Stimulated activated CD4-positive, alpha-beta T cell treated with anti-CD3 and anti-CD28 coated beads, Interleukin-4, amount 100 ng/mL, for 24 hours (primary cell): ENCODE results near the gene DNM3.

Experiments used
- DNase-seq: peaks from one replicate; pipeline ENCODE4 v3.0.0-alpha.2; 2020

Gene DNM3

DNA sequence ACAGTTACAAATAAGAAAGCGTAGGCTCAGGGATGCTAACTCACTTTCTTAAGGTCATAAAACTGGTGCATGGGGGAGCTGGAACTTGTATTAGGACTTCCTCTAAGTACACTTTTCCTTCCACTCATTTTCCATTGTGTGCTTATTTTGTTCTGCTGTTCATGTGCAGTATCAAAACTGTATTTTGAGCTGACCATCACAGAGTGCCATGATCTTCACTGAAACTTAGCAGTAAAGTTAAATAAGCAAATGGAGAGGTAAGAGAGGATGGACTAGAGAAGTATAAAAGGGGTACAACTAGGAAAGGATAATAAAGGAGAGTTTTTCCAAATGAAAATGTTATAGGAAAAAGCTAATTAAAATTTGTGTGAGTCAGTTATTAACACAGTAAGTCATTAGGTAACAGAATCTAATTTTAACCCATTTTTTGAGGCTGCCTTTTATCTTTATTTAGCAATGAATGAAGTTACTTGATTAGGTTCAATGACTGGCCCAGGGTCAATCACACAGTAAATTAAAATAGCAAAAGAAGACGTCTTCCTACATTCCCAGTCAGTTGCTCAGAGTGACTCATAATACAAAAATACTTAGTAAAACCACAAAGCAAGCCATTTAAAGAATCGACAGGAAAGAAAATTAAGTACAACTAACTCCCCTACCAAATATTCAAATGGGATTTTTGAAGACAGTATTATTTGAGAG is 413.4 kb downstream of the DNM3 start:
- DNase-seq = no peak

DNA sequence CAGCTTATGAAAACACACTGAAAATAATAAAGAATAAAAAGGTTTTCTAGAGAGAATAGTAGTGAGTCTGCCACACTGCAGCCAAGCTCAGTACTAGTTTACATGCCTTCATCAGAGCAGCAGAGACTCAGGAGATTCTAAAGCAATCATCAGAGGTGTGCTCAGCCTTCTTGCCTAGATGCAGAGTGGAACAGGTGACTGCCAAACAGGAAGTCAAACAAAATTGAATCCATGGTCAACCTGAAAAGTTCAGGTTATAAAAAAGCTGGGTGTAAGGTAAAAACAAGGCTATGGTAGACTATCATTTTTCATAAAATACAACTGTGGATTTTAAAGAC is 413.9 kb downstream of the DNM3 start:
- no peak for DNase-seq

DNA sequence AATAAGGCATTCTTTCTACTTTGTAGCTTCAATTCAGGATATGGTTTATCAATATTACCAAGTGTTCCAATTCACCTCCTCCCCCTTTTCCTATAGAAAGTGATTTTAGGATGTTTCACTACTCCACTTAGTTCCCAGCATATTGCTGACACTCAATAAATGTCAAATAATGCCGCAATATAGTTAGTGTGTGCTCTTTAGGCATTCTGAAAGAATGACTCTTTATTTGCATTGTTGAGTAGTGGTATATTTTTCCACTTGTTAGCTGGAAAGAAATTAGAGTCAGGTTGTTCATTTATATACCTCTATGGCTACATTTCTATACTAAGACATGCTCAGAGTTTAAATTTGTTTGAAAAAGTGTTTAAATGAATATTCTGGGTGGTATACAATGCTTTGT is 424.6 kb downstream of the DNM3 start:
- DNase-seq = no peak

DNA sequence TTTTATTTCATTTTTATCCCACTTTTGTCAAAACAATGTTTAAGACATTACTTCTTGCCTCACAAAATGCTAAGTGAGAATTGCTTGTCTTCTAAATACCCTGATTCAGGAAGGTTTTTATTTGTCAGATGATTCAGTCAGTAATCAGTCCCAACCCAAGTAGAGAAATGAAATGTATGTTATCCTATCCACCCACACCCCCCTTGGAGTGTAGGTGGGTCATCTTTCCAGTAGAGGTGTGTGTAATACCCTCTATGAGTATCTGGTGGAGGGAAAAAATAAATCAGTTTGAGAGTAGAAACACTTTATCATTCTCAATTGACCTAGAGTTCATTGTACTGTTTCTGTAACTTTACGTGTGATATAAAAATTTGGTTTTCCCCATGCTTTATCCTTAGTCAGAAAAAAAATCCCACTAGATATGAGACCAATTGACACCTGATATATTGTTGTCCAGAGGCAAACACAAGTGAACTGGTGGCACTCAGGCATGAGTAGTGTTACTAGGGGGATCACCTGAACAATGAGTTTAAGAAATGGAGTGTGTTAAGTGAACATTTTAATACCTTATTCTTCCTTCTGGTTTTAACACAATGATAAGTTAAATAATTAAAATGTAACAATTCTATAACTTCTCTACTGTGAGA is 425.4 kb downstream of the DNM3 start:
- DNase-seq = peak; percentile 67

DNA sequence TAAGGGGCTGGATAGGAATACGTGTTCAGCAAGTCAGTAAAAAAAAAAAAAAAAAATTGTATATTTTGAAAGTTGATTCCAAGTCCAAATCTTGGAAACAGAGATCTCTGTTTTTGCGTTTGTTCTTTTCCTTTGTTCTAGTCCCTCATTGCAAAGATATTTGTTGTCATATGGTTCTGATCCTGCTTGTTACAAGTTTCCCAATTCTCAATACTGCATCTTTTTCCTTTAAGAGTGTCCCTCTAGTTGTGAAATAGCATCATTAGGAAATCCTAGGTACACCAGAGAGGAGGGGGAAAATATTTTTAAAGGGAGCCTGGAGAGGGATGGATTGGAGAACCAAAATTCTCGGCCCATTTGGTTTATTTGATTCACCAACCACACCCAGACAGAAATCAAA is 426.9 kb downstream of the DNM3 start:
- DNase-seq = no peak

DNA sequence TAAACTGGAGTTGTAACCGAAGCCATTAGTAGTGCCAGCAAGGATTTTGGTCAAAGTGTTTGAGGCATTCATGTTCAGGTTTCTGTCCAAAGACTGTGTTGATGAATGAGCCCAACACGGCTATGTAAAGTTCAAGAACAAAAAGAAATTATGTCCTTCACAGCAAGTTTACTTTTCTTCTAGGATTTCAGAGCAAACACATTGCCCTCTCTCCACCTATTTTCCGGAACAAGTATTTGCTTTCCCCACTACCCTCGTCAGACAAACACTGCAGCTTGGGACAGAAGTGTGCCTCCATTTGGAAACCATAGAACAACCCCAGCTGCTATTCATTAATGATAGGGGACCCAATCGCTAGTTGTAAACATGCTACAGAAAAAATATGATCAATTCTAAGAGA is 427.8 kb downstream of the DNM3 start:
- no peak for DNase-seq

DNA sequence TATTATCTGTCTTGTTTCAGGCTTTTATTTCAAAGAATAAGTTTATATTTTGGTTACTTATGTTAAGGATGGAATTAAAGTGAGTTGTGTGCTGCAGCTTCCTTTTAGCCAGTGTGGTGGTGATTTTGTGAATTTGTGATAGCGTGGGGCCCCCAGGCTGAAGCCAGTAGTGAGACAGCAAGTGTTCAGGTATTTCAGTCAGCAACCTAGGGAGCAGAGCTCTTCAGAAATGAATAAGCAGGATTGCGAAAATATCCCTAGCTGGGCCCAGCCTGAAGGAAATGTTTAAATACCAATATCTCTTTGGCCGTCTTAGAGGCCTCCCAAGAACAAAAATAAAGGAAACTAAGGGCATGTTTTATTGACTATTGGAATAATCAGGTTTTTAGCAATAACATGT is 428.3 kb downstream of the DNM3 start:
- no peak for DNase-seq

DNA sequence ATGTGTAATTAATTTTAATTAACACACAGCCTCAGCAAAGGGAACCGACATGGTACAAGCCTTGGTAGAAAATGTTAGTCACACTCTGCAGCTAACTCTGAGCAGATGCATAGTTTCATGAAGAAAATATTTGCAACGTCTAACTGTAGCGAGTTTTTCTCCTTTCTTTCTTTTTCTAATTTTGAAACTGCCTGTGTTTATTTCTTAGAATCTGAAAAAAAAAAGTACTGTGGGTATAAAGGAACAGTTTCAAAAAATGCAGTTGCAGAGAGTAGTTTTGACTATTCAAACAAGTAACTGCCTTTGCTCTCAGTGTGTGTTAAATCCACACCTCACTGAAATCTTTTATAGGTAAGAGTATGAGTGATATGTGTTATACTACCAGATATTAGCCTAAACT is 429.3 kb downstream of the DNM3 start:
- DNase-seq = no peak

DNA sequence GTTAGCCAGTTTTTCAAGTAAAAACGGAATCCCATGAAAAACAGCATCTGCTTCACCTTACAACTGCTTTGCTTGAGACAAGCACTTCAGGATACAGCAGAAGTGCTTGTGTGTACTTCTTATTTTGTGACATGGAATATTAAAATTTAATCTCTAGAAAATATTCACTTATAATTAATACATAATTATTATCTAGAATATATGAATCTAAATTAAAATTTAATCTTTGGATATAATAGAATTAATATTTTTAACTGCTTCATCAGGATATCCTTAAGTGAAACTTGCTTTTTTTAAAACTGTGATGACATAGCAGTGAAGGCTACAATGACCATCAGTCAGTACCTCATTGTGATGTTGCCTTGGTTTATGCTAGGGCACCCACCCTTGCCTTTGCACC is 430.8 kb downstream of the DNM3 start:
- DNase-seq = no peak

DNA sequence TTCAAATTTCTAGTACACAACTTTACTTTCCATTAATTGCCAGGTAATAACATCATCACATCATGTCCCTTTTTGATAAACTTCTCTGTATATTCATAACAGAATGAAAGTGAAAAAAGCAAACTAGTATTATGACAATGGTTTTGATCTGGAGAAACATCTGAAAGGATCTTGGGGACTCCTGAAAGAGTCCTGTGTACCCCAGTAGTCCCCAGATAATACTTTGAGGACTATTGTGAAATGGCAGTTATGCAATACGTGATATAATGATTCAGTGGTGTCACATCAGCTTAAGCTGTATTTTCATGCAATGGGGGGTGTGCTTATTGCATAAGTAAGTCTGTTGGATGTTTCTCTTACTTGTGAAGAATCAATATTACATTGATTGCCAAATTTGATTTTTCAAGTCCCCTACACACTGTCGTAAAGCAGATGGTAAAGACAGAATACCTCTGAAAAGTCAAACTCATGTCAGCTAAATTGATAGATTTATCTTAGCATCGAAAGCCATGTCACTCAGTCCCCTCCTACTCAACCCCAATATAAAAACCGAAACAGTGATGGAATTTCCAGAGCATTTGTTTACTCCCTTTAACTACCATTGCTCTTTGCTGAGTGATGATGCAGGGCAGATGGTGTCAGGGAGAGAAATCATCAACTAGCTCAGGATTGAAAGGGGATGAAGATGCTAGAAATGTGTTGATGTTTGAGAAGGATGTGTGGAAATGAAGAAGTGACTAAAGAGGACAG is 432.5 kb downstream of the DNM3 start:
- peak; percentile 12 for DNase-seq

DNA sequence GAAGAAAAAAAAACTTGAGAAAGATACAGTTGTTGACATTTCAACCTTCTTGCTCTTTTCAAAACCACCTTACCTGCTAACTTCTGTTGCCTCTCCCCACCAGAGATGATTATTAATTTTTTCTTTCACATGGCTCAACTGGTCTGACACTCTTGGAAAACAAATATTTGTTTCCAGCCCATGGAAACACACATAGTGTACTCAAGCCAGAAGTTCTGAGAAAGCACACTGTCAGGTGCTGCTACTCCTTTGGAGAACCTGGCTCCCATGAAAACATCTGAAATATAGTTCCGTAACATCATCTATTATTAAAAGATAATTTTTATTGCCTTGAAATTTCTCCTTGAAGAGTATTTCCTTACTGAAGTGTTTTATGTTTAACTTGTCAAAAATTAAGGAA is 434.2 kb downstream of the DNM3 start:
- DNase-seq = no peak

DNA sequence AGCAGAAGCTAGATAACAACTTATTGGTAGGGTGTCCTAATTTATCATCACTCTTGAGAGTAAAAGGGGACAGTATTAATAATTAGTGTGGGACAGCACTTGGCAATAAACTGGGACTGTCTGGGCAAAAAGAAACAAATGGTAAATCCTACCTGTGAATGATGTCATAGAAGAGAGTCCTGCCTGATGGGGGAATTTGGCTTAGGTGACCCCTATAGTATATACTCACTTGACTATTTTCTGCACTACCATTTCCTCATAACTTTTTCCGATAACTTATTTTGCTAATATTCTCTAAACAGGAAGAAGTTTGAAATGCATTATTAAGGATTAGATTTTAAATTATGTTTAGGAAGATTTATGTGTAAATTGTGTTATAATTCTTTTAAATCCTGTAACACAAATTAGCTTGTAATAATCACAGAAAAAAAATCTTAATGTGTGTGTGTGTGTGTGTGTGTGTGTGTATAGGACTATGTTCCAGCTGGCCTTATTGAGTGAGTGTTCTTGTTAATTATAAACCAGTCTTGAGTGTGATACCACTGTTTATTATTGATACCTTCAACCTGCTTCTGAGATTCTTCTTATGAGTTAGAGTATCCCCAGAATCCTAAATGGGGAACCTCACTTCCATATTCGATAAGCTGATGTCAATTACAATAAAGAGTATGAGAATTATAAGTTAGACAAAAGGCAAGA is 435.0 kb downstream of the DNM3 start:
- no peak for DNase-seq

DNA sequence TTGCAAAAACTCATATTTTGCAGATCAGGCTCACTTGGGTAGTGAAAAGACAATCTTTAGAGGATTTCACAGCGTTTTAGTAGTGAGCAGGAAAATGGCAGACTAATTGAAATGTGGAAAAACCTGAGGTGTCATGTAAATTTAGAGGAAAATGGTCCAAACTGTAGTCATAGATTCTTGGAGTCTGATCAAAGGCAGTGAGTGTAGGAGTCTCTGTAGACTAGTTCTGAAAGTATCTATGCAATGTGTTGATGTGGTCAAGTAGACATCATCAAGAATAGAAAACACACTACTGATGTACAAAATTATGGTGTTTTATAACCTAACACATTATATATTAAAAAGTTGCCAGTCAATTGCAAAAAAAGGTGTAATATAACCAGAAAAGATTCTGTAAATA is 436.0 kb downstream of the DNM3 start:
- no peak for DNase-seq

DNA sequence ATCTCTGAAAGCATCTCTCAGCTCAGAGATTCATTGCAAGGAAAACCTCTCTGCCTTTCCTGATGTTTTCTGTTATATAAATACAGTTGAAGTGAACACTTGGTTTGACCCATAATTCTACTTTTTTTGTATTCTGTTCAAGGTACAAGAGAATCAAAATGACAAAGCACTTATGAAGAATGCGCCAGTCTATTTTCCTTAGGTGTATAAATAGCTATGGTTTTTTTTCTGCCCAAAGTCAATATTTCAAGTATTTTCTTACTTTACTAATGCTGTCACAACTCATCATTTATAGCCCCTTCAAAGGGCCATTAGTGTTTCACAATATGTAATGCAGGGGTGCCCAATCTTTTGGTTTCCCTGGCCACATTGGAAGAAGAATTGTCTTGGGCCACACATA is 436.7 kb downstream of the DNM3 start:
- no peak for DNase-seq

DNA sequence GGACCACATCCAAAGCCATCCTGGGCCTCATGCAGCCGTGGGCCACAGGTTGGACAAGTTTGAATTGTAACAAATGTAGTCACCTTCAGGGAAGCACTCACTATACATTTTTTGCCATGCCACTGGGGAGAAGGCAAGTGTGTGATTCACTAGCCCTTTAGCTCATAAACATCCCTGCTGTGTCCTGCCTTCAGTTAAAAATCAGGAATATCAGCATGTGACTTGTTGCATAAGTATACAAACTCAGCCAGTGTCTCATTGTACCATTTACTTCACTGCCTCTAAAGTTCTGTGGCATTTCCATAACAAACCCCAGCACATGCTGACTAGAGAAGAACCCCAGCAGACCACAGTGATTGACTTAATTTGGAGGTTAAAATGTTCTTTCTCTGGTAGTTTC is 437.2 kb downstream of the DNM3 start:
- no peak for DNase-seq

DNA sequence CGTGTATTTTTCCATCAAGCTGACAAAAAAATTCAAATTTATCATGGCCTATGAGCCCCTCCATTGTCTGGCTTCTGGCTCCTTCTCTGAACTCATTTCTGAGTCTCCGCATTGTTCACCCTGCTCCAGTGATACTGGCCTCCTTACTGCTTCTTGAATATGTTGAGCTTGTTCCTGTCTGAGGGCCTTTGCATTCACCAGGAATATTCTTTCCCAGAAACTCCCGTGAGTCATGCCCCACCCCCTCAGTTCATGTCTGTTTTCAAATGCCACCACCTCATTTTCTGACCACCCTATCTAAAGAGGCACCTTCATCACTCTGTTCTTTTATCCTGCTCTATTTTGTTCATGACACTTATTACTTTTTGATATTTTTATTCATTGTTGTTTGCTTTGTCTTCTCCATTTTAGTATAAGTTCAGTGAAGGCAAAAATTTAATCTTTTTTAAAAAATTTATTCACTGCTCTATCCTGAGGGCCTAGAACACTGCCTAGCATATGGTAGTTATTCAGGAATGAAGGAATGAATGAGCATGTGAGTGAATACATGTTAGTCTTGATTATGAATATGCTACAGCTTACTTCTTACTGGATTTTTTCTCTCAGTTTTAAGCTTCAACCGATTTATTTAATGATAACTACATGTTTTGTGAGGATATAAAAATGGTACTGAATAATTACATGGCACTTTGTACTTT is 438.8 kb downstream of the DNM3 start:
- no peak for DNase-seq

DNA sequence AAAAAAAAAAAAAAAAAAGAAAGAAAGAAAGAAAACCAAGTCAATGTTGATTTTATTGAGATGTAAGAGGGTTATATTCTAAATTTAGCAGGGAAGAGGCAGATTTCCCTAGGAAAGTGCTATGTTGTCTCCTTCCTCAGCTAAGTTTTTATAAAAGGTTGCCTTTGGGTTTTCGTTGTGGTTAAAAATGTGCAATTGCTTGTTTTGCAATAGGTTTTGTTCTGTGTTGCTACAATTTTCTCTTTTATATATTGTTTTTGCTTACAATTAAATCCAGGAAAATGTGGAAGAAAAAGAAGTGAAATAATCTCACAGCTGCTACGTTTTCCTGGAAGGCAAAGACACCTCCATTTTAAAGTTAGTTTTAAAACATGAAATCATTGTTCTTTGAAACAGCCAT is 442.5 kb downstream of the DNM3 start:
- no peak for DNase-seq

DNA sequence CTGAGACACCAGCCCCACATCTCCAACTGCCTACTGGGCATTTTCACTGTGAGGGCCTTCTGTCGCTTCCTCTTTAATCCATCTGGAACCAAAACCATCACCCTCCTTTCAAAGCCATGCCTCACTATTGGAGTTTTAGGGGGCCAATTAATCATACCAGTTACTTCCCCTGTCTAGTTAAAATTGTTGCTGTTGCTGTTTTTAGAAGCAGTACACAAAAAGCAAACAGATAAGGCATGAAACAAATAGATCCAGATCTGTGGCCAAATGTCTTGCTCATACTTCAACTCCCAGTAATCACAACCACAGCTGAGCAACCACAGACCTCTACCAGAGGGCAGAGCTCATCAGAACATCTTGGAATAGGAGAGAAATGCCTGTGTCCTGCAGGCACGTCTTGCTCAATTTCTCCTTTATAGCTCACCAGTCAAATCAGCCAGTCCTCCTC is 445.4 kb downstream of the DNM3 start:
- DNase-seq = no peak

DNA sequence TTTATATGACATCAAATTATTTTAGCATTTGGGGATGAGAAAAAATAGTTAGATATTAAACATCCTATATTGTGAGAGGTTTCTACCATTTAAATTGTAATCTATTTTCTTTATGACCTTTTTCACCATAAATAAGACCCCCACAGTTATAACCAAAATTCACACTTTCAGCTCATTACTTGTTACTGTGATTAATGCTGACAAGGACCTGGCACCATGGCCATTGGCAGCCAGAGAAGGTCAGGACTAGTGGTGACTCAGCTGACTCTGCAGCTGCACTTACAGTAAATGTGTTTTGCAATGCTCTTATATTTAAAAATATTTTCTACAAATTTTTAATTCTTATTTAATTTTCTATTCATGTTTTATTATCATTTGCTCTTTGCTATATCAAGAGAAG is 445.9 kb downstream of the DNM3 start:
- DNase-seq = no peak

DNA sequence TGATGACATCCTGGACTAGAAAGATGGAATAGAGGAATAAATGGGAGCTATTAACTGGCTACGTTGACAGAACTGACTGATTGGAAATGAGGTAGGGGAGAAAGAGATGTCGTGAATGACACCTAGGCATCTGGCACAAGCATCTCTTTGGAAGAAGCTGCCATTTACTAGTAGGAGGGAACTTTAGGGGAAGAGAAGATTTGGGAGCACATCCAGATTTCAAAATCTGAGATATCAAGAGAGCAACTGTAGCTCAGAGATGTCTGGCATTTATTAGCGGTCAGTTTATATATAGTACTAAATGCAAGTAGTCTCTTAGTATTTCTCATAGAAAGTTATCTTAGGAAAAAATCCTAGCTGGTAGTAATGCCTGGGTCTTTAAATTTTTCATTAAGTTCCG is 447.3 kb downstream of the DNM3 start:
- no peak for DNase-seq

DNA sequence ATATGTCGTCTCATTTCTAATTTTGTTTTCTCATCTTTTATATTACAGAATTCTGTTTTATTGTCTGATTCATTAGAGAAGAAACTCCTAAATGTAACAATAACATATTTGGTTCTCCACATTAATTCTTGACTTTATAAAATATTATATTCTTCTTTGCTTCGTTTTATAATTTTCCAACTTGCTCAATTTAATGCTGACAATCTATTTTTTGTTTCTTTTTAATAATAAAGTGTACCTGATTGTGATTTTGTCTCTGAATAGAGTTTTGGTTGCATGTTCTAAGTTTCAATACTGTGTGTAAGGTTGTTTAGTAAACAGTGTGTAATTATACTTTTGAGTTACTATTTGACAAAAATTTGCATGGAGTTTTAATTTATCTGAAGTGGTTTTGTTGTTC is 448.1 kb downstream of the DNM3 start:
- DNase-seq = no peak

DNA sequence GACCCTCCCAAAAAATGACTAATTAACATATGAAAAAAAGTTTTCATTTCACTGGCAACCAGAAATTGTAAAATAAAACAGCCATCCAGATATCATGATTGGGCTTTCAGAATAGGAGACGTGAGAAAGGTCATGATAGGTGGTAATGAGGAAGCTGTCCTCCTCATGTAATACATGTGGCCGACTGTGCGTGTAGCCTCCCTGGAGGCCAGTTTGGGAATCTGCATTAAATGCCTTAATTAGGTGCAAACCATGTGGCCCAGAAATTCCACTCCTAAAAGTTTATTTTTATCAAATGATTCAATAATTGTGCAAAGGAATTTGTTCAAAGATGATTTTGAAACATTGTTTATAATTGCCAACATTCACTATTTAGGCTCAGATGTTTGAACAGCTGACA is 451.5 kb downstream of the DNM3 start:
- no peak for DNase-seq

DNA sequence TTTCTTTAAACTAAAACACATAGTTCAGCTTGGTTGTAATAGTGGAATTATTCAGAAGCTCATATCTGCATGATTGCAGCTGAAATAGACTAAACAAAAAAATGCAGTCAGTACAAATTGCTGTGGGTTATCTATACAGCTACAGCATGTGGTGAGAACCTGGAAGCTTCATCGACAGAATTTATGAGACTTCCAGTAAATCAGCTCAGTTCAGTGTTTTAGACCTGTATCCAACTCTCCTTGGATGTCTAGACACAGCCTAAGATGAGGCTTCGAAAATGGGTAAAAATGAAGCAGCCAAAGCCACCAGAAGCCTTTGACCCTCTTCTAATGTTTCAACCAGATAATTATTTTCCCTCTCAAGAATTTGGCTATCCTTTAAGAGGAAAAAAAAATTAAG is 452.1 kb downstream of the DNM3 start:
- DNase-seq = no peak
